SK-N-SH treated with all-trans-retinoic acid at 6 μM for 48 hours (cell line): ENCODE results near the gene CENPP.

Source experiments
- ATAC-seq: fragments of 200-7000 bp; cut with Tn5 transposase; 3 replicates; pipeline ENCODE4 v1.9.1; 2020; ENCODE audit warnings: mild to moderate bottlenecking, moderate library complexity
- ARNTL ChIP-seq: fragments of 450-650 bp; formaldehyde crosslinking; IDR thresholded peaks from 2 replicates; pipeline ENCODE4 v1.5.0; 2020; ENCODE audit warnings: low read depth, mild to moderate bottlenecking, moderate library complexity, borderline replicate concordance
- BACH2 ChIP-seq: fragments of 250-450 bp; sonication (Bioruptor Pico); IDR thresholded peaks from 2 replicates; pipeline ENCODE4 v1.9.0; 2021; ENCODE audit warnings: mild to moderate bottlenecking, borderline replicate concordance
- CREB5 ChIP-seq: fragments of 250-450 bp; sonication (Bioruptor Pico); IDR thresholded peaks from 2 replicates; pipeline ENCODE4 v1.5.1; 2020; ENCODE audit warnings: low read depth, mild to moderate bottlenecking, moderate library complexity
- CSDC2 ChIP-seq: fragments of 250-450 bp; sonication (Bioruptor Pico); IDR thresholded peaks from 2 replicates; pipeline ENCODE4 v1.5.0; 2020; ENCODE audit warnings: mild to moderate bottlenecking, moderate library complexity
- ESRRG ChIP-seq: fragments of 250-450 bp; sonication (Bioruptor Pico); IDR thresholded peaks from 2 replicates; pipeline ENCODE4 v1.6.1; 2021; ENCODE audit warnings: mild to moderate bottlenecking
- GLIS3 ChIP-seq: fragments of 250-450 bp; sonication (Bioruptor Pico); IDR thresholded peaks from 2 replicates; pipeline ENCODE4 v1.5.0; 2020; ENCODE audit warnings: mild to moderate bottlenecking, moderate library complexity
- ISL1 ChIP-seq: fragments of 250-450 bp; sonication (Bioruptor Pico); IDR thresholded peaks from 2 replicates; pipeline ENCODE4 v2.1.2; 2022; ENCODE audit warnings: mild to moderate bottlenecking, moderate library complexity
- OSR1 ChIP-seq: fragments of 250-450 bp; sonication (Bioruptor Pico); IDR thresholded peaks from 2 replicates; pipeline ENCODE4 v1.8.0; 2022; ENCODE audit warnings: moderate library complexity, mild to moderate bottlenecking, inconsistent platforms
- PATZ1 ChIP-seq: fragments of 250-450 bp; sonication (Bioruptor Pico); IDR thresholded peaks from 2 replicates; pipeline ENCODE4 v1.8.0; 2020; ENCODE audit warnings: mild to moderate bottlenecking, moderate library complexity, borderline replicate concordance
- PPARA ChIP-seq: fragments of 250-450 bp; sonication (Bioruptor Pico); IDR thresholded peaks from 2 replicates; pipeline ENCODE4 v1.5.0; 2020; ENCODE audit warnings: mild to moderate bottlenecking, borderline replicate concordance
- RARB ChIP-seq: fragments of 250-450 bp; sonication (Bioruptor Pico); IDR thresholded peaks from 2 replicates; pipeline ENCODE4 v1.8.0; 2021; ENCODE audit warnings: mild to moderate bottlenecking, moderate library complexity
- SNAI2 ChIP-seq: fragments of 250-450 bp; sonication (Bioruptor Pico); IDR thresholded peaks from 2 replicates; pipeline ENCODE4 v1.5.0; 2020; ENCODE audit warnings: mild to moderate bottlenecking, moderate library complexity
- TCF4 ChIP-seq: fragments of 250-450 bp; sonication (Bioruptor Pico); IDR thresholded peaks from 2 replicates; pipeline ENCODE4 v1.8.0; 2021; ENCODE audit warnings: mild to moderate bottlenecking, moderate library complexity, borderline replicate concordance
- TOX ChIP-seq: fragments of 250-450 bp; sonication (Bioruptor Pico); IDR thresholded peaks from 2 replicates; pipeline ENCODE4 v1.8.0; 2021; ENCODE audit warnings: mild to moderate bottlenecking, moderate library complexity, borderline replicate concordance
- ZC3H10 ChIP-seq: fragments of 250-450 bp; sonication (Bioruptor Pico); IDR thresholded peaks from 2 replicates; pipeline ENCODE4 v1.5.1; 2021; ENCODE audit warnings: mild to moderate bottlenecking, moderate library complexity
- ZFP3 ChIP-seq: fragments of 250-450 bp; sonication (Bioruptor Pico); IDR thresholded peaks from 2 replicates; pipeline ENCODE4 v1.5.0; 2020; ENCODE audit warnings: mild to moderate bottlenecking, moderate library complexity
- ZFP30 ChIP-seq: fragments of 450-650 bp; formaldehyde crosslinking; IDR thresholded peaks from 2 replicates; pipeline ENCODE4 v1.5.0; 2022; ENCODE audit warnings: mild to moderate bottlenecking, moderate library complexity
- ZNF565 ChIP-seq: fragments of 450-650 bp; formaldehyde crosslinking; conservative IDR thresholded peaks from 2 replicates; pipeline ENCODE4 v1.5.0; 2020; ENCODE audit warnings: low read depth, mild to moderate bottlenecking, moderate library complexity
- ZNF8 ChIP-seq: fragments of 450-650 bp; formaldehyde crosslinking; IDR thresholded peaks from 2 replicates; pipeline ENCODE4 v1.5.0; 2020; ENCODE audit warnings: mild to moderate bottlenecking, moderate library complexity
- TF ChIP-seq, protein P1 (sequence below): fragments of 250-450 bp; sonication (Bioruptor Pico); IDR thresholded peaks from 2 replicates; pipeline ENCODE4 v1.5.0; 2020; ENCODE audit warnings: mild to moderate bottlenecking, moderate library complexity
- TF ChIP-seq, protein P2 (sequence below): fragments of 250-450 bp; sonication (Bioruptor Pico); IDR thresholded peaks from 2 replicates; pipeline ENCODE4 v1.5.1; 2021; ENCODE audit warnings: mild to moderate bottlenecking, moderate library complexity
- TF ChIP-seq, protein P3 (sequence below): fragments of 250-450 bp; sonication (Bioruptor Pico); IDR thresholded peaks from 2 replicates; pipeline ENCODE4 v1.8.0; 2021; ENCODE audit warnings: low read depth, mild to moderate bottlenecking, moderate library complexity, borderline replicate concordance

The CENPP gene

DNA sequence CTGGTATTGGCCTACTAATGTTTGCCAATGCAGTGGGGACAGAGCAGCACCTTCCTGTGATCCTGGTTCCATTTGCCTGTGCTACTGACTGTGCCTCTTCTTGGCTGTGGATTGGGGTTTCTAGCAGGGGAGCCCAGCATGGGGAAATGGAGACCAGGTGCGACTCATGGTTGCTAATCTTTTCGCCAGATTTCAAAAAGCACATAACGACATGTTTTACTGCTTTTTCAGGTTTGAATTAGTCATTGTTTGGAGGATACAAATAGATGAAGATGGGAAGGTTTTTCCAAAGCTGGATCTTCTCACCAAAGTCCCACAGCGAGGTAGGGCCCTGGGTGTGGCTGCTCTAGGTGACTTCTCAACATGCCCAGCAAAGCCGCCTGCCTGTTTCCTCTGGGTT, 286.5 kb downstream of the CENPP start:
- no peak for TF ChIP-seq ZNF565 (CRISPR knock-in tag)
- TF ChIP-seq, all 23 proteins: peak for 0
- no peak for ATAC-seq

DNA sequence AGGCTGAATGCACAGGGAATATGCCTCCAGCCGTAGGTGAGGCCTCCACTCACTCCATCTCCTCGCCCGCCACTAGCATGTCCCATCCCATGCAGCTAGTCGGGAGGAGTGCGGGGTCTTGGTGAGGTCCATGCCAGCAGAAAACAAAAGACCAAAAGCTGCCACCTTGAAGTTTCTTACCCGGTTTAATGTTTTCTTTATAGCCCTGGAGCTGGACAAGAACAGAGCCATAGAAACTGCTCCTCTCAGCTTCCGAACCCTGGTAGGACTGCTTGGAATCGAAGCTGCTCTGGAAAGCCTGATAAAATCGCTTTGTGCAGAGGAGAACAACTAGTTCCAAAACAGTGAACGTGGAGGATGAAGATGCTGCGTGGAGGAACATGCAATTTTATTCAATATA, 287.1 kb downstream of the CENPP start:
- no peak for TF ChIP-seq RARB (CRISPR knock-in tag)
- no peak for ATAC-seq

DNA sequence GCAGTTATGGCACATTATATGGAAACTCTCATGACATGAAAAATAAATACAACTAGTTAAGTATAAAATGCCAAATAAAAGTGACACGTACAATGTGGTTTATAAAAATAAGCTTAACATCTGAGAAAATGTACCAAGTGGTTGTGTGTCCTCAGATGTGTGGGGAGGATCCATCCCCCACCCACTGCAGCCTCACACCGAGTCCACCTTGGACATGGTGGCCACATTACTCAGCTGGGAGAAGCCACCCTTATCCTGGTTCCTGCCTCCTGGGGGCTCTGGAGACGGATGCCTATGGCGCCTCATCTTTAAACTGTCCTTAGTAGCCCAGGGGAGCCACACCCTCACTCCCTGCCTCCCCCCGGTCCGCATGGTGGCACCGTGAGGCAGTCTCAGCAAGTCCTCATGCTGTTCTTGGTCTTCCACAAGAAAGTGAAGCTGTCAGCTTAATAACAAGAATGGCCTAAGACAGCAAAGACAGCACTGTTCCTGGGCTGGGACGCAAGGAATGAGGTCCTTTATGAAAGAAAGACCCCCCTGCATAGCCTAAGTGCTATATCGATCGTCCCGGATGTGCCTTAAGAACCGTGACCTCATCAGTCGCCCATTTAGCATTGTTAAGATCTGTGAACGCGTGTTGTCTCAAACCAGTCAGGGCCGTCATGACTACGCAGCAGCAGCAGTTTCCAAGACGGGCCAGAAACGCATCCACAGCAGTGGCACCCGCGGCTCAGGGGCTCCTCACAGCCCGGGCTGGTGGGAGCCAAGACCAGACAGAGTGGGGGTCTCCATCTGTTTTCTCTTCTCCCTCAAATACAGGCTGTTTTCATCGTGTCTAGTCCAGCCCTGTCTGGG, 287.7 kb downstream of the CENPP start:
- ATAC-seq: no peak
- TF ChIP-seq ZC3H10 (CRISPR knock-in tag) (no peak), CREB5 (CRISPR knock-in tag) (no peak), ZFP3 (CRISPR knock-in tag) (no peak), SNAI2 (no peak), TCF4 (CRISPR knock-in tag) (no peak), GLIS3 (CRISPR knock-in tag) (no peak), BACH2 (CRISPR knock-in tag) (no peak), TOX (no peak), ZFP30 (CRISPR knock-in tag) (no peak), RARB (CRISPR knock-in tag) (no peak), ESRRG (CRISPR knock-in tag) (no peak), ZNF8 (CRISPR knock-in tag) (no peak)
- TF ChIP-seq, protein P1, sequence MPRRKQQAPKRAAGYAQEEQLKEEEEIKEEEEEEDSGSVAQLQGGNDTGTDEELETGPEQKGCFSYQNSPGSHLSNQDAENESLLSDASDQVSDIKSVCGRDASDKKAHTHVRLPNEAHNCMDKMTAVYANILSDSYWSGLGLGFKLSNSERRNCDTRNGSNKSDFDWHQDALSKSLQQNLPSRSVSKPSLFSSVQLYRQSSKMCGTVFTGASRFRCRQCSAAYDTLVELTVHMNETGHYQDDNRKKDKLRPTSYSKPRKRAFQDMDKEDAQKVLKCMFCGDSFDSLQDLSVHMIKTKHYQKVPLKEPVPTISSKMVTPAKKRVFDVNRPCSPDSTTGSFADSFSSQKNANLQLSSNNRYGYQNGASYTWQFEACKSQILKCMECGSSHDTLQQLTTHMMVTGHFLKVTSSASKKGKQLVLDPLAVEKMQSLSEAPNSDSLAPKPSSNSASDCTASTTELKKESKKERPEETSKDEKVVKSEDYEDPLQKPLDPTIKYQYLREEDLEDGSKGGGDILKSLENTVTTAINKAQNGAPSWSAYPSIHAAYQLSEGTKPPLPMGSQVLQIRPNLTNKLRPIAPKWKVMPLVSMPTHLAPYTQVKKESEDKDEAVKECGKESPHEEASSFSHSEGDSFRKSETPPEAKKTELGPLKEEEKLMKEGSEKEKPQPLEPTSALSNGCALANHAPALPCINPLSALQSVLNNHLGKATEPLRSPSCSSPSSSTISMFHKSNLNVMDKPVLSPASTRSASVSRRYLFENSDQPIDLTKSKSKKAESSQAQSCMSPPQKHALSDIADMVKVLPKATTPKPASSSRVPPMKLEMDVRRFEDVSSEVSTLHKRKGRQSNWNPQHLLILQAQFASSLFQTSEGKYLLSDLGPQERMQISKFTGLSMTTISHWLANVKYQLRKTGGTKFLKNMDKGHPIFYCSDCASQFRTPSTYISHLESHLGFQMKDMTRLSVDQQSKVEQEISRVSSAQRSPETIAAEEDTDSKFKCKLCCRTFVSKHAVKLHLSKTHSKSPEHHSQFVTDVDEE (CRISPR knock-in tag): no peak

DNA sequence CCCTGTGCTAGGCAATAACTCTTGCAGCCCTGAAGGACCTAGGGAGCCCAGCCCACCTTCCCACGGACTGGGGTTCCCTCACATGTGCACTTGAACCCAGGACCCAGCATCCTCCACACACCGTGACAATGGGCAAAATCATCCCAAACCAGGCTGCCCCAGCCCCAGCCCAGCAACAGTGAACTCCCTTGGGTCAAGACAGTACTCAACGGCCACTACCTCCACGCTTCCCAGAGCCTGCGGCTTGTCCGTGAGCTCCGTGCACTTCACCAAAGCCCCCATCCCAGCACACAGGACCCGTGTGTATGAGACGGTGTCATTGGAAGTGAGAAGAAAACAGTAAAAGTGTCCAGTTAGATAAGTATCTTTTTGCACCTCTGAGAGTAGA, 288.4 kb downstream of the CENPP start:
- no peak for TF ChIP-seq TOX
- TF ChIP-seq, all 23 proteins: peak for 0
- ATAC-seq: no peak

DNA sequence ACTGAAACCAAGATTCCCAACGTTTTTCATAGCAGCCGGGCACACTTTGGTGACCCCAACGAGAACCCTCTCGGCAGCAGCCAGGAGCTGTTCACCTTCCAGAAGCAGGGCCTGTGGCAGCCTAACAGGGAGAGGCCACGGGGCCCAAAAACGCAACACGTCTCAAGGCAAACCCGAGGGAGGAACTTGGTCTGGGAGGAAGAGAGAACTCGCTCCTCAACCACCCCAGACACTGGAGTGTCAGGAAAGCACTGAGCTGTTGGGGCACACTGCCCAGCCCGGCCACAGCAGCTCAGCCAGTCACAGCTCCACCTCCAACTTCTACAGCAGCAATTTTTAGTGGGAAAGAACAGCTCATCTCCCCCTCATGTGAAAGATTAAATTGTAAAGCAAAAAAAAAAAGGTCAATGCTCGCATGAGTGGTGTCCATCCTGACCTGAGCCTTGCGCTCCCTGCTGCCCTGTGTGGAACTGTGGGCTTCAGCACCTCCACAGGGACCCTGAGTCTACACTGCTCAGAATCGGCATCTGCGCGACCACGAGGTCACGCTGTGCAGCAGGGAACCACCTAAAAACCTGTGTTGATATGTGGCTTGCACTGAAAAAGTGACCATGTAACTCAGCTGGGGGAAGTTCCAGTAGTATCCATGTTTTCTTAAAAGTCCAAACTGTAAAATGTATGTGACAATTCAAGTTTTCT, 289.2 kb downstream of the CENPP start:
- no peak for ATAC-seq
- TF ChIP-seq CREB5 (CRISPR knock-in tag): no peak
- no peak for TF ChIP-seq GLIS3 (CRISPR knock-in tag)
- no peak for TF ChIP-seq CSDC2 (CRISPR knock-in tag)
- no peak for TF ChIP-seq ARNTL
- no peak for TF ChIP-seq ESRRG (CRISPR knock-in tag)
- TF ChIP-seq, protein P2, sequence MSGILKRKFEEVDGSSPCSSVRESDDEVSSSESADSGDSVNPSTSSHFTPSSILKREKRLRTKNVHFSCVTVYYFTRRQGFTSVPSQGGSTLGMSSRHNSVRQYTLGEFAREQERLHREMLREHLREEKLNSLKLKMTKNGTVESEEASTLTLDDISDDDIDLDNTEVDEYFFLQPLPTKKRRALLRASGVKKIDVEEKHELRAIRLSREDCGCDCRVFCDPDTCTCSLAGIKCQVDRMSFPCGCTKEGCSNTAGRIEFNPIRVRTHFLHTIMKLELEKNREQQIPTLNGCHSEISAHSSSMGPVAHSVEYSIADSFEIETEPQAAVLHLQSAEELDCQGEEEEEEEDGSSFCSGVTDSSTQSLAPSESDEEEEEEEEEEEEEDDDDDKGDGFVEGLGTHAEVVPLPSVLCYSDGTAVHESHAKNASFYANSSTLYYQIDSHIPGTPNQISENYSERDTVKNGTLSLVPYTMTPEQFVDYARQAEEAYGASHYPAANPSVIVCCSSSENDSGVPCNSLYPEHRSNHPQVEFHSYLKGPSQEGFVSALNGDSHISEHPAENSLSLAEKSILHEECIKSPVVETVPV (CRISPR knock-in tag): no peak
- TF ChIP-seq ZC3H10 (CRISPR knock-in tag): no peak
- TF ChIP-seq TOX: no peak
- no peak for TF ChIP-seq ZFP3 (CRISPR knock-in tag)
- no peak for TF ChIP-seq OSR1 (CRISPR knock-in tag)
- TF ChIP-seq ZNF565 (CRISPR knock-in tag): no peak
- TF ChIP-seq ISL1 (CRISPR knock-in tag): no peak
- no peak for TF ChIP-seq PPARA
- no peak for TF ChIP-seq PATZ1 (CRISPR knock-in tag)
- TF ChIP-seq, protein P3, sequence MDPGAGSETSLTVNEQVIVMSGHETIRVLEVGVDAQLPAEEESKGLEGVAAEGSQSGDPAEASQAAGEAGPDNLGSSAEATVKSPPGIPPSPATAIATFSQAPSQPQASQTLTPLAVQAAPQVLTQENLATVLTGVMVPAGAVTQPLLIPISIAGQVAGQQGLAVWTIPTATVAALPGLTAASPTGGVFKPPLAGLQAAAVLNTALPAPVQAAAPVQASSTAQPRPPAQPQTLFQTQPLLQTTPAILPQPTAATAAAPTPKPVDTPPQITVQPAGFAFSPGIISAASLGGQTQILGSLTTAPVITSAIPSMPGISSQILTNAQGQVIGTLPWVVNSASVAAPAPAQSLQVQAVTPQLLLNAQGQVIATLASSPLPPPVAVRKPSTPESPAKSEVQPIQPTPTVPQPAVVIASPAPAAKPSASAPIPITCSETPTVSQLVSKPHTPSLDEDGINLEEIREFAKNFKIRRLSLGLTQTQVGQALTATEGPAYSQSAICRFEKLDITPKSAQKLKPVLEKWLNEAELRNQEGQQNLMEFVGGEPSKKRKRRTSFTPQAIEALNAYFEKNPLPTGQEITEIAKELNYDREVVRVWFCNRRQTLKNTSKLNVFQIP: no peak
- no peak for TF ChIP-seq SNAI2
